Measurements from ENCODE around the gene BNIP2. TPM values are rescaled to one million over a fixed set of nuclear protein-coding genes. Genes with fewer than 3 reads are reported as not detected.

The BNIP2 gene
- total RNA-seq, 1 experiment from 2014 or later: 53.1 TPM

DNA sequence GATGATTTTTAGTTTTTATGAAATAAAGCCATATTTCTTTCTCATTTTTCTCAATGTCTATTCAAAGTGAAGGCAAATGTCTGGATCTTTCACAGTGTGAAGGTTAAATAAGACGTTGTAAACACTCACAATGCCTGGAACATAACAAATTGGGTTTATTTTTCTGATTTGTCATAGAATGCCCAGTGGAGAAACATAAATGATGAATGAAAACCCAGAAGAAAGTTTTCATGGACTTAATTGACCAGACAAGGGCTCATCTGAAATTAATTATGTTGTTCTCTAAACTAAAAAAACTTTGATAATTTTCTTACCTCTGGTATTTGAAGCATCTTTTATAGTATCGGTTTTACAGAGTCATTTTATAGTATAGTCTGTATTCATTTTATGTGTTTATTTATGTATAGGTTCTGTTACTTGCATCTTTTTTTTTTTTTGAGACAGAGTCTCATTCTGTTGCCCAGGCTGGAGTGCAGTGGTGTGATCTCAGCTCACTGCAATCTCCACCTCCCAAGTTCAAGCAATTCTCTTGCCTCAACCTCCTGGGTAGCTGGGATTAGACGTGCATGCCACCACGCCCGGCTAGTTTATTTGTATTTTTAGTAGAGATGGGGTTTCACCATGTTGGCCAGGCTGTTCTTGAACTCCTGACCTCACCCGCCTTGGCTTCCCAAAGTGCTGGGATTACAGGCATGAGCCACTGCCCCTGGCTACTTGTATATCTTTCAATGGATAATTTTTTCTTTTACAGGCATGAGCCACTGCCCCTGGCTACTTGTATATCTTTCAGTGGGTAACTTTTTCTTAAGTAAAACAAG lies 15.1 kb upstream of the BNIP2 start:
- Histone ChIP-seq H4K20me1 (ENCODE audit: insufficient read depth) (no peaks in the 10 kb centered on the region), H3K9me2 (ENCODE audit: insufficient read depth) (no peaks in the 10 kb centered on the region), H2AFZ (ENCODE audit: low read depth, low read length, poor library complexity, severe bottlenecking) (no peak overlapping the region), H3K4me2 (ENCODE audit: low read length) (no peak overlapping the region), H3K36me3 (ENCODE audit: control insufficient read depth in 1 of 2, insufficient read depth in 2 of 2, low read length in 2 of 2) (no peaks in the 10 kb centered on the region), H3K27ac (ENCODE audit: low read depth, low read length) (no peak overlapping the region), H3K4me1 (ENCODE audit: control insufficient read depth in 1 of 2, insufficient read depth in 2 of 2, low read length in 2 of 2) (peaks cover 0 to 8% of the 10 kb centered on the region in 2 experiments; a peak in 2 of 4 replicates), H3K9ac (ENCODE audit: low read length) (no peak overlapping the region), H3K27me3 (ENCODE audit: insufficient read depth, low read length) (no peaks in the 10 kb centered on the region), H3K9me3 (ENCODE audit: control insufficient read depth in 1 of 2, insufficient read depth in 1 of 2, low read depth in 1 of 2, low read length in 2 of 2) (no peaks in the 10 kb centered on the region), H3K79me2 (ENCODE audit: insufficient read depth, low read length) (no peaks in the 10 kb centered on the region), H3K4me3 (replicated peaks in 1 of 2; ENCODE audit: low read depth in 1 of 2, low read length in 2 of 2) (no peak overlapping the region)
- TF ChIP-seq CBX3 (IDR thresholded peaks at IDR 0.05; ENCODE audit: low read depth): no peak
- TF ChIP-seq JUND (IDR thresholded peaks at IDR 0.05): no peak
- TF ChIP-seq ZNF274 (IDR thresholded peaks at IDR 0.05; ENCODE audit: low read depth, low read length): no peak
- TF ChIP-seq ZFX (IDR thresholded peaks at IDR 0.05): no peak
- no peak for TF ChIP-seq SP1 (IDR thresholded peaks at IDR 0.05; ENCODE audit: low read depth)
- TF ChIP-seq YY1 (IDR thresholded peaks at IDR 0.05; ENCODE audit: extremely low read depth, insufficient replicate concordance, low read depth, low read length): no peak
- TF ChIP-seq FOSL1 (IDR thresholded peaks at IDR 0.05; ENCODE audit: low read depth): no peak
- TF ChIP-seq, protein P1, sequence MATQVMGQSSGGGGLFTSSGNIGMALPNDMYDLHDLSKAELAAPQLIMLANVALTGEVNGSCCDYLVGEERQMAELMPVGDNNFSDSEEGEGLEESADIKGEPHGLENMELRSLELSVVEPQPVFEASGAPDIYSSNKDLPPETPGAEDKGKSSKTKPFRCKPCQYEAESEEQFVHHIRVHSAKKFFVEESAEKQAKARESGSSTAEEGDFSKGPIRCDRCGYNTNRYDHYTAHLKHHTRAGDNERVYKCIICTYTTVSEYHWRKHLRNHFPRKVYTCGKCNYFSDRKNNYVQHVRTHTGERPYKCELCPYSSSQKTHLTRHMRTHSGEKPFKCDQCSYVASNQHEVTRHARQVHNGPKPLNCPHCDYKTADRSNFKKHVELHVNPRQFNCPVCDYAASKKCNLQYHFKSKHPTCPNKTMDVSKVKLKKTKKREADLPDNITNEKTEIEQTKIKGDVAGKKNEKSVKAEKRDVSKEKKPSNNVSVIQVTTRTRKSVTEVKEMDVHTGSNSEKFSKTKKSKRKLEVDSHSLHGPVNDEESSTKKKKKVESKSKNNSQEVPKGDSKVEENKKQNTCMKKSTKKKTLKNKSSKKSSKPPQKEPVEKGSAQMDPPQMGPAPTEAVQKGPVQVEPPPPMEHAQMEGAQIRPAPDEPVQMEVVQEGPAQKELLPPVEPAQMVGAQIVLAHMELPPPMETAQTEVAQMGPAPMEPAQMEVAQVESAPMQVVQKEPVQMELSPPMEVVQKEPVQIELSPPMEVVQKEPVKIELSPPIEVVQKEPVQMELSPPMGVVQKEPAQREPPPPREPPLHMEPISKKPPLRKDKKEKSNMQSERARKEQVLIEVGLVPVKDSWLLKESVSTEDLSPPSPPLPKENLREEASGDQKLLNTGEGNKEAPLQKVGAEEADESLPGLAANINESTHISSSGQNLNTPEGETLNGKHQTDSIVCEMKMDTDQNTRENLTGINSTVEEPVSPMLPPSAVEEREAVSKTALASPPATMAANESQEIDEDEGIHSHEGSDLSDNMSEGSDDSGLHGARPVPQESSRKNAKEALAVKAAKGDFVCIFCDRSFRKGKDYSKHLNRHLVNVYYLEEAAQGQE (IDR thresholded peaks at IDR 0.05; ENCODE audit: low read depth): no peak
- no peak for TF ChIP-seq RAD21 (IDR thresholded peaks at IDR 0.05; ENCODE audit: low read depth)
- TF ChIP-seq, protein P2, sequence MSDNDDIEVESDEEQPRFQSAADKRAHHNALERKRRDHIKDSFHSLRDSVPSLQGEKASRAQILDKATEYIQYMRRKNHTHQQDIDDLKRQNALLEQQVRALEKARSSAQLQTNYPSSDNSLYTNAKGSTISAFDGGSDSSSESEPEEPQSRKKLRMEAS (IDR thresholded peaks at IDR 0.05): no peak
- ChIA-PET RAD21 (ENCODE audit: low non-redundant PET in 1 of 2, low total read pairs in 2 of 2, uncharacterized antibody in 2 of 2, unreplicated experiment in 2 of 2) (no interaction called here), CTCF (interaction anchor here (0.7 to 1.7 kb wide), 2 partner anchors 13 to 21 kb away, joined by 3 to 4 read pairs; no protein-coding TSS in a partner anchor), POLR2A (no interaction called here)
- no peak for DNase-seq (ENCODE audit: low read depth, low spot score)
- no TSS peak for BruUV-seq (replicated peaks)
- intact Hi-C loops (cut with micrococcal nuclease): no loop called here
- ATAC-seq: no peak

Measured in HCT116 (cell line).